Measurements from ENCODE around the gene TAF3.

Gene TAF3

DNA sequence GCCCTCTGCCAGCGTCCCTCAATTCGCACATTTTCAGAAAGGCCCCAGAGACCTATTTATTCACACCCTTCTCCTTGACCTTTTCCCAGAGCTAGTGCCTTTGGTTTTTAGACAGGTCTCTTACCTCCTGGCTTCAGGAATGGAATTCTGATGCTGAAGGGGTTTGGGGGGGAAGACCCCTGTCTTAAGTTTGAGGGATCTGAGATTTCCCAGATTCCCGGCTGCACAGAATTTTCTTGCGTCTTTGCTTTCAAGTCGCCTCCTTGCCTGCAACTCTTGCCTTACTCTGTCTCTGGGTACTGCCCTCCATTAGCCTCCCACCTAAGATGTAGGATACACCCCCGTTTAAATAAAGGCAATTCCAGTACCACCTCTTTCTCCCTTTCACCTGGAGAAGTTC is 238.1 kb downstream of the TAF3 start:
- no peak for DNase-seq (ENCODE audit: low read depth in 1 of 2, low spot score in 1 of 2)

DNA sequence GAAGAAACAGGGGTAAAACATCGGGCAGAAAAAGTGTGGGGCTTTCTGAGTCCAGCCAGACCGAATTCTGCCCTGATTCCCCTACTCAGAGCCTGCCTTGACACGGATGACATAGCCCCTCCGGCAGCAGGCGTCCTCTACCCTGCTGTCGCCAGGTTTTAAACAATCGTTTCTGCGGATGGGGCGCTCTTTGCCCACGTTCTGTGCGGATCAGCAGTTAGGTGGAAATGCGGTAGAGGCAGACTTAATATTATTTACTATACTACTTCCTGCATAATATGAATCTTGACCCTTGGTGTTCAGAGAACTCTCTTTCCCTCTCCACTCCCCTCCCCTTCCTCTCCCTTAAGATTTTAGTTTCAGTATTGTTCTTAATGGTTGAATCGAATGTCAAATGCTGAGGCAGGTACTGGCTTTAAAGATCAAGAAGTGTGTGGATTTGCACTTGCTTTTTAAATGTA is 238.6 kb downstream of the TAF3 start:
- no peak for DNase-seq (ENCODE audit: low read depth in 1 of 2, low spot score in 1 of 2)

DNA sequence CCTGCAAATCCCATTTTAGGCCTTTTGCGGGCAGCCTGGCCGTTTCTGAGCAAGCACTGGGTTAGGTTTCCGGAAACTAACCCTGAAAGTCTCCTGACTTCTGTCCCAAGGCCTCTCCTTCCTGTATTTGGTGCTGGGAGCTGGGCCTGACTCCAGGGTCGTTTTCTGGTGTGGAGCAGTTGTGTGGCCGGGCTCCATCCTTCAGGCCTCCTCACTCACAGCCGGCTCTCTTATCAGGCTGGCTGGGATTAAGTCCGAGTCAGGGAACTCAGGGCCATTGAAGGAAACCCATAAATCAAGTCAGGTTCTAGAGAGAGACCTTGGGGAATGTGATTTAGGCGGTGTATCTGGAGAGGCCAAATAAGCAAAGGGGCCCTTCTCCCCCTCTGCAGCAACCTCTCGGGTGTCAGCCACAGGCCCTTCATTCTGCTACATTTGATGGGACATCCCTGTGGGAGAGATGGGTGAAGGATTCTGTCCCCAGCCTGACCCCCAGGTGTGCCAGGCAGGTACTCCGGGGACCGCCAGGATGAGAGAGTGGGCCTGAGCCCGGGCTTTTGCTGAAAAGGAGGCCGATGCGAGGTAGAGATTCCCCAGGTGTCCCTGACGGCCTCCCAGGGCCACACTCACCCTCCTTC is 239.4 kb downstream of the TAF3 start:
- DNase-seq (ENCODE audit: low read depth in 1 of 2, low spot score in 1 of 2), result no peak

DNA sequence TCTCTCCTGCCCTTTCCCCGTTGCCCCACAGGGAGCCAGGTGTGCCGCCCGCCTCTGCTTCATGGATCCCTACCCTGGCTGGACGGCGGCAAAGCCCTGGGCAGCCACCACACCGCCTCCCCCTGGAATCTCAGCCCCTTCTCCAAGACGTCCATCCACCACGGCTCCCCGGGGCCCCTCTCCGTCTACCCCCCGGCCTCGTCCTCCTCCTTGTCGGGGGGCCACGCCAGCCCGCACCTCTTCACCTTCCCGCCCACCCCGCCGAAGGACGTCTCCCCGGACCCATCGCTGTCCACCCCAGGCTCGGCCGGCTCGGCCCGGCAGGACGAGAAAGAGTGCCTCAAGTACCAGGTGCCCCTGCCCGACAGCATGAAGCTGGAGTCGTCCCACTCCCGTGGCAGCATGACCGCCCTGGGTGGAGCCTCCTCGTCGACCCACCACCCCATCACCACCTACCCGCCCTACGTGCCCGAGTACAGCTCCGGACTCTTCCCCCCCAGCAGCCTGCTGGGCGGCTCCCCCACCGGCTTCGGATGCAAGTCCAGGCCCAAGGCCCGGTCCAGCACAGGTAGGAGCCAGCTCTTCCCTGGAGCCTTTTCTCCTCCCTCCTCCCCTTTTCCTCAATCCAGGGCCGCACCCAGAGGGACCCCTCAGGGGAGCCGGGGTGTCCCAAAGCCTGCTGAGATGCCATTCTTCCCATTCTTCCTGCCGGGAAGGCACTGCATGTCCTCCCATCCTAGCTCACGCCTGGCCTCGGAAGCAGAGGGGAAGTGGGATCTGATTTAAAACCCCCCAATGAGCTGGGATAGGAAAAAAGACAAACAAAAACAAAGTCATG is 240.2 kb downstream of the TAF3 start:
- DNase-seq (ENCODE audit: low read depth in 1 of 2, low spot score in 1 of 2), result no peak

DNA sequence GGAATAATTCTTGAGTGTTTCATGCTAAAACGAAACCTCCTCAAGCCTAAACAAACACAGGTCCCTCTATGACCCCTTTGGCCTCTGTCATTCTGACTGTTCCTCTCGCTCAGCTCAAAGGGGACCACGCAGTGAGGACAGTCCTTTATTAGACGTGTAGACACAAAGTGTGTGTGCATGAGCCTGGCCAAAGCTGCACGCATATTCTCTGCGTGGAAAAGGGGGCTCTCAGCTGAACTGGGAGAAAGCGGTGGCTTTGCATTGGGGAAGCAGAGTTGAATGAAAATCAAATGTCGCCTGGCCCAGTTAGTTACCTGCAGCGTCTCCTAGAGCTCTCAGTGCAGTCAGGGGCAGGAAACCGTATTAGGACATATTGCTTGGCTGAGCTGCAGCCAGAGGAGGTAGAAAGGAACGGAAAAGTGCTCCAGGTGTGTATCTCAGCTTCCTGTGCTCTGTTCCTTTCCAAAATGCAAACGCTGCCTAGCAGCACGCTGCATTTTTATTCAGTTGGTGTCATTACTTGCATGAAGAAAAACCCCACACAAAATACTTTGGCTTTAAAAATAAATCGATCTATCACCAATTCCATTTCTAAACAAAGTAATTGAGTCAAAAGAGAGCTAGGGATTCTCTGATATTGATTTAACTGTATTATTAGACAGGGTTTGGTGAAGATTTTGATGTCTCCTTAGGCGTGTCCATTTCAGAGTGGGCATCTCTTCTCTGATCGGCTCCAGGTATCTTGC is 241.1 kb downstream of the TAF3 start:
- DNase-seq (ENCODE audit: low read depth in 1 of 2, low spot score in 1 of 2), result no peak

DNA sequence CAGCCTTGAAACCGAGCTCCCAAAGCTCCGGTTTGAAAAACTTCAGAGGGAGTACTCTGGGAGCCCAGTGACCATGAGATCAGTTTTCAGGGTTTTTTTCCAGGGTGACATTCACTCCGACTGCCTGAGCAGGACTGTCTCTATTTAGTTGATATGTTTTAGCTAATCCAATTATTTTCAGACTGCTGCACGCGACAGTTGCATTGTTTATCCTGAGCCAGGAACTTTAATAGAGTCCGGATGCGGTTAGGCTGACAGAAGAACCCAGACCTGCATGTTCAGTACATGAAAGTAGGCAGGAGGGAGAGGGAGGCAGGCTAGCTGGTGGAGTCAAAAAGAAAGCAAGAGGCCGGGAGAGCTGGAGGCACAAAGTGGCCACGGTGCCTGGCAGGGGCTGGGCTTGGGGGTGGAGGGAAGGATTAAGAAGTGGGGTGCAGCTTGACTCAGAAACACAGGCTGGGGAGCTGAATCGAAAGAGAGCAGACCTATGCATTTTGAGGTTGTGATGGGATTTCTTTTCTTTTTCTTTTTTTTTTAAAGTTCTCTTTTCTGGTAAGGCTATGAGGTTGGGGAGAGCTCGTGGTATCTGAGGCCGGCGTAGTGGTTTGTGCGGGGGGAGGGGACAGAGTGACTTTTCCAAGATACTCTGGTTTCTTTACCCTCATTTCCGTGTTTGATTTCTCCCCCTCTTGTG is 241.9 kb downstream of the TAF3 start:
- DNase-seq (ENCODE audit: low read depth in 1 of 2, low spot score in 1 of 2), result no peak

DNA sequence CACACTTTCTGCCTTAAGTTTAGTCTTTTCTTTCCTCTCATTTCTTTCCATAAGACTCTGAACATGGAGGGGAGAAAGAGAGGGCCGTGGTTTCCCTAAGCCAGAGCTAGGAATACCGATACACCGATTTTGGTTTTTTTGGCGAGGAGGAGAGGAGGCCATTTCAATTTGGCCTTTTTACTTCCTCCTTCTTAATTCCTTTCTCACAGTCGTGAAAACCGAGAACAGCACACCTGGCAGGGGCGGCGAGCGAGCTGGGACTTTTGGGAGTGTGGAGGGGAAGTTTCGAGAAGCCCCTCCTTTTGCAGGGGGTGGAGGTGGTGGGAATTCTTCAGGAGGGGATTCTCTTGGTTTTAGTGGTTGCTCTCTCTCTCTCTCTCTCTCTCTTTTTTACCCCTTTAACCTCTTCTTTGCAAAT is 242.4 kb downstream of the TAF3 start:
- DNase-seq (ENCODE audit: low read depth in 1 of 2, low spot score in 1 of 2), result no peak

DNA sequence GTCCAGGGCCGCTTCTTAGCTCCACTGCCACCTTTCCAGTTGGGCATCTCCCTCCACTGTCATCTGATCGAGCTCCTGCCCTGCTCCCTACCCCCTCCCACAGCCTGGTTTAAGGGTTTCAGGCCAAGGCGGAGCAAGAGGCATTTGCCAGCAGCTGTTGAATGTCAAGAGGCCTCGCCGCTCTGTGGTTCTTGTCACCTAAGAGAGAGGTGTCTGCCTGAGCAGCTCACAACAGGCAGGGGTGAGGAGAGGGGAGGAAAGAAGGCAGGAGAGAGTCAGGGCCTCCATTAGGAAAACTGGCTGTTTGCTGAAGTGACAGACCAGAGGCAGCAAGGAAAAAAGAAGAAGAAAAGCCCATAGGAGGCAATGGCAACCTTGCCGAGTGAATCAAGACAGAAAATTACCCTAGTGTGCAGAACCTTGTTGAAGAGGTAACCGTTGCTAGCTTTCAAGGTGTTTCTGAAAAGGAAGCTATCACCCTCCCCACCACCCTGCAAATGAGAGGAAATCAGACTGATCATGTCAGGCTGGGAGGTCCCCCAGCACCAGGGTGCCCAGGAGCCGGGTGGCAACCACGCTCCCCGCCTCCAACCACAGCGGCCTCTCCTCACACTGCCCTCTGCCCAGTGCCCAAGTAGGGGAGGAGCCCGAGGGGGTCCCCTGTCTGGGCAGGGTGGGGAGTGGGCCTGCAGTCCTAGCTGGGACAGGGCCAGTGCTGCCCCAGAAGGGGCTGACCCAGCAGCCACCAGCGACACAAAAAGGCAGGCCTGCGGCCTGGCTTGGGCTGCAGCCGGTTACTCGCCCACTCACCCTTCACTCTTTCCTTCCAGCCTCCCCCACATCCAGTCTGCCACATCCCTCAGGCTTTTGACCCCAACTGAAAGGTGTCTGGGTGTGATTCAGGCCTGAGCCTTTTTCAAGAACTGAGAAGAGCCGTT is 243.2 kb downstream of the TAF3 start:
- no peak for DNase-seq (ENCODE audit: low read depth in 1 of 2, low spot score in 1 of 2)

DNA sequence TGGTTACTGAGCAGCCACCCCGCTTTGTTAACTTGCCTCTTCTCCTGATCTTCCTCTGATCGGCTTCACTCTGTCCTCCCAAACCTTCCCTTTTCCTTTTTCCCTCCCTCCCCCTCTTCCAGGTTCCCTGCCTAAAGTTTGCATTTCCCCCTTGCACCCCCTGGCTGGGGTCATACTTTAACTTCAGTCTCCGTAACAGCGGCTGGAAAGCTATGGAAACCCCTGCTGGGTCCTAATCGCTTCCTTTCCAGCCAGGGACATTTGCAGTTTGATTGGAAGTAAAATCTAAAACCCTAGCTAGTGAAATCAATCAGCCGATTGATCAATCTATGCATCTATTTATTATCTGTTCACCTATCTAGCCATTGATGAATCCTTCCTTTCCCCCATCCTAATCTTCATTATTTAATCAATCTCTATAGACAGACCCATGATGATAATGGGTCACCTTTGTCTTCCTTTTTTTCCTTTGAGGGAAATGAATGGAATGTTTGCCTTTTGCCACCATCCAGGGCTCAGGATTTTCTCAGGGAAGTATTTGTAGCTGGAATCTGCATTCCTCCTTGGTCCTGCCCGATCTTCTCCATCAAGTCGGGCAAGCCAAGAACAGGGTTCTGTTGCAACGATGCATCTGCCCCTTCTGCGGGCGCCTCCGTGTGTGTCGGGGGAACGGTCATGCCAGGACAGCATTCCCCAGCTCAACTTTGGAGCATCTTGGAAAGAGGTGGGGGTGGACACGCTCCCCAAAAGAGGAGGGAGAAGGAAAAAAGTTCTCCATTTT is 245.0 kb downstream of the TAF3 start:
- DNase-seq (ENCODE audit: low read depth in 1 of 2, low spot score in 1 of 2), result no peak

DNA sequence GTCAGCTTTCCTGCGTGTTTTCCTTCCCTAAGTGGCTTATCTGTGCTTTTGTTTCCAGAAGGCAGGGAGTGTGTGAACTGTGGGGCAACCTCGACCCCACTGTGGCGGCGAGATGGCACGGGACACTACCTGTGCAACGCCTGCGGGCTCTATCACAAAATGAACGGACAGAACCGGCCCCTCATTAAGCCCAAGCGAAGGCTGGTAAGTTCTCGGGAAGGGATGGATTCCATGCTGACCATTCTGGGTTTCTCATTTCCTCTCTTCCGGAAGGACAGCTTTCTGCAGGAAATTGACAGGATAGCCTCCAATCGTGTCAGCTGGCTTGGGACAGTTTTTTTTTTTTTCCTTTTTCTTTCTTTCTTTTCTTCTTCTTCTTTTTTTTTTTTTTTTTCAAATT is 245.6 kb downstream of the TAF3 start:
- no peak for DNase-seq (ENCODE audit: low read depth in 1 of 2, low spot score in 1 of 2)

DNA sequence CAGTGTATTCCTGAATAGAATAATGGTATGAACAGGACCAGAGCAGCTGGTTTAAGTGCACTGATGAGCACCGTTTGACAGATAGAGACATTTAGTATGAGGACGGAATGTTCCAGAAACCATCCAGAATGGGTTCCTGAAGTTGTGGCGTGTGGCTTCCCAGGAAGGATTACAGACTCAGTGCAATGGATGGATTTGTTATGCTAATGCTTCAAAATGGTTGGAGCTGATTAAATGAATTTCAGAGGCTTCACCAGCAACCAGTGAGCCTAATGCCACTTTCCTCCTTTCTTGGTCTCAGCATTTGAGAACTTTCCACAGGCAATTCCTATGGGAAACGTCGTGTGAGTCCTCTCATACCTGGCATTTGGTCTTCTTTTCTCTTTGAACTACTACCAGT is 246.1 kb downstream of the TAF3 start:
- no peak for DNase-seq (ENCODE audit: low read depth in 1 of 2, low spot score in 1 of 2)

DNA sequence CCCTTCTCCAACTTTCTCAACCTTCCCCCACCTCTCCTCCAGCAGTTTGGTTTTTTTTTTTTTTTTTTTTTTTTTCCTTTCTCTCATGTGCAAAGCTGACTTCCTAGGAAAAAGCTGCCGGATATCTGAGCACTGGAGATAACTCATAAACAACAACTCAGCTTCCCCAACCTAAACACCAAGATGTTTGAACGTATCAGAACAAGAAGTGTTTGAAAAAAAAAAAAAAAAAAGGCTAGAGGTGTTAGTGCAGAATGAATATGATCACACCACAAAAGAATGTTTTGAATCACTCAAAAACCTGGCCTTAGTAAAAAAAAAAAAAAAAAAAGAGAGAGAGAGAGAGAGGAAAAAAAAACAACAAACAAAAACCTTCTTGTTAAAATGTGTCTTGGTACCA is 247.3 kb downstream of the TAF3 start:
- no peak for DNase-seq (ENCODE audit: low read depth in 1 of 2, low spot score in 1 of 2)

DNA sequence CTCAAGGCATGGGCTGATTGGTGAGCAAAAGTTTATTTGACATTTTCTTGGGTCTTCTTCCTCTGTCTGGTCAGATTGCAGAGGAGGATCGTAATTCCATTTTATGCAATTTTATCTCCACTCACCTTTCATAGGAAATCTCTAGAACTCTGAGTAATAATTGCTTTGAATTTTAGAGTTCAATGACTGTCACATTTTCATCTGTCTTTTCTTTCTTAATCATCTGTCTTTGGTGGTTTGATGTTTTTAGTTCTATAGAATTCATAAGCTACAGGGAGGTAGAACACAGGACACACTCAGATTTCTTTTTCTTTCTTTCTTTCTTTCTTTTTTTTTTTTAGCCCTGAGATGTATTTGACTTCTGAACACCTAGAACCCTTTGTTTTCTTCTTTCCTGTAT is 247.8 kb downstream of the TAF3 start:
- DNase-seq (ENCODE audit: low read depth in 1 of 2, low spot score in 1 of 2), result no peak
